NCI-H526 treated with DMSO at 0.1 percent for 48 hours (cell line): ENCODE results near the gene ZBTB7C.

Experiments
- DNase-seq: peaks from one replicate; lab custom pipeline; 2025; lab: John Stamatoyannopoulos, UW

The ZBTB7C gene

DNA sequence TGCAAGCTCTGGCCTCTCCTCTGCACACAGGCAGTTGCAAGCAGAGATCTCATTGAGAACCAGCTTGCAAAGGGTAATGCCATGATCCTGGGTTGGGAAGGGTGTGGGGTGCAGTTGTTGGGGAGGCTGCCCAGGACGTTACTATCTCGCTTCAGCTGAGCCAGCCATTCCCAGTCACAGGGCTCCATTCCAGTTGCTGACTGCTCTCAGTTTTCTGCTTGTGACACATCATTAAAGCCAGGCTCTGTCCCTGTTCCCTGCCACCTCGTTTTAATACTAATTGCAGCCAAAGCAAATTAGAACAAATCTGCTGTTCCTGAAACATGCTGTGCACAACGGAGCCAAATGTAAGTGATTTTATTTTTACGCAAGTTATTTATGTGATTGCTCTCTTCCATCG is 416.2 kb downstream of the ZBTB7C start:
- no peak for DNase-seq

DNA sequence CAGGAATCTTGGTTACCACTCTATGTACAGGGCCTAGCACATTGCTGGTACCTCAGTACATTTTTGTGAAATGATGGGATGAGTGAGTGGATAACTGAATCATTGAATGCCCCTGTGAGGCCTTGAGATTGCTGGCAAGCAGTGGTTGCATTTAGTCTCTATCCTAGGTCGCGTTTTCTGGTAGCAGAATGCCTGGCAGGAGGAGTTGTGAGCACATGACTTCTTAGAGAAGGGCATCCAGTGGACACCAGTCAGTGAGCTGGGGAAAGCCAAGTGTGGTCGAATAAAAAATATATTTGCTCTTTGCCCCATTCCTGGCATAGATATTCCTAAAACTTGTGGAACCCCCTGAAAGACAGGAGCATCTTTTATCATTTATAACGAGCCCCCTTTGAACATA is 416.9 kb downstream of the ZBTB7C start:
- DNase-seq, result no peak

DNA sequence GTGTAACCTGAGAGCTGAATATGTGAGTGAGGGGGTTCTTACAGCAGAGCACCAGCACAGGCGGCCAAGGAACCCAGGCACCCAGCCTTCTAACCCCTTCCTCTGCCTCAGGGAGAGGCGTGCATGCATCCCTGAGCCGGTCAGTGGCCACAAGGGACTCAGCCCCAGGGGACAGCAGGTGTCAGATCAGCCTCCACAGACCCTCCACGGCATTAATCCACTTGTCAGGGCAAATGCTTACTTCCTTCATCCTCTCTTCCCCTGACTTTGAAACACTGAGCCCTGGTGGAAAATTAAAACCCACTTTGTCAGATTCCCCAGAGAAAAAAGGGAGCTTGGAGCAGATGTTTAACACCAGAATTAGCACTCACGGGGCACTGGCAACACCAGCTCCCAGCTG is 418.2 kb downstream of the ZBTB7C start:
- DNase-seq, result no peak

DNA sequence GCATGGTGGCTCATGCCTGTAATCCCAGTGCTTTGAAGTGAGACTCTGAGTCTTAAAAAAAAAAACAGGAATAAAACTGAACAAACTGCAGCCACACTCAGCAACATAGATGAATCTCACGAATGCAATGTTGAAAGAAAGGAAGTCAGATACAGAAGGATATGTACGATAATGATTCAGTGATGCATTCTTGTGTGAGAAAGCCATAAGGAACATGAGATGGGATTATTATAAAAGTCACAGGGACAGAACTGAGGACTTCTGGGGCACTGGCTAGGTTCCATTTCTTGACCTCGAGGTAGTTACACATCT is 421.8 kb downstream of the ZBTB7C start:
- DNase-seq, result no peak

DNA sequence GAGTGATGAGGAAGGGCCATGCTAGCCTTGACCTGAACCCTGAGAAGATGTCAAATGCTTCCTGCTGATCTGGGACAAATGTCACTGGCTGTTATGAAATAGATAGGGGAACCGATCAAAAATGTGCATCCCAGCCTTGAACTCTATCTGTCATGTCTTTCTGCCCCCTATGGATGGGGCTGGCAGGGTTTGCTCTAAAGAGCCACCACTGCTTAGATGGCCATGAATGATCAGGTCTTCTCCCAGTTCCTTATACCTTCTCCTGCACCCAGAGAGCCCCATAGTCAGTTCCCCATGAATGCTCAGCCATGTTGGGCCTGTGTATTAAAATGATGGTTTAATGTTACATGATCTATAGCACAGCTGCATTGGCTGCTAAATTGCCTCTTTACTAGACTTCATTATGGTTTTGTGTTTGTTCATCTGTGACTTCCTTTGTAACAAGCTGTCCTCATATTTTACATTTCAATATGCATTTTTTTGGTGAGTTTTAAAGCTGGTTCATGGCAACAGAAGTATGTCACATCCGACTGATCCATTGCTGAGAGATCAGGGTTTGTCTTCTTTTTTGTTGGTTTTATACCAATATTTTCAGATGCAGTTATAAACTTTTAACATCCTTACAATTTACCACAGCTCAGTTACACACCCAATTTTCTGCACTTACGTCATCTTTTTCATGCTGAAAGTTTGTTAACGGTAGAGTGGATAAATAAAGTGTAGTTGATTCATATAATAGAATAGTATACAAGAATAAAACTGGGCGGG is 422.4 kb downstream of the ZBTB7C start:
- no peak for DNase-seq

DNA sequence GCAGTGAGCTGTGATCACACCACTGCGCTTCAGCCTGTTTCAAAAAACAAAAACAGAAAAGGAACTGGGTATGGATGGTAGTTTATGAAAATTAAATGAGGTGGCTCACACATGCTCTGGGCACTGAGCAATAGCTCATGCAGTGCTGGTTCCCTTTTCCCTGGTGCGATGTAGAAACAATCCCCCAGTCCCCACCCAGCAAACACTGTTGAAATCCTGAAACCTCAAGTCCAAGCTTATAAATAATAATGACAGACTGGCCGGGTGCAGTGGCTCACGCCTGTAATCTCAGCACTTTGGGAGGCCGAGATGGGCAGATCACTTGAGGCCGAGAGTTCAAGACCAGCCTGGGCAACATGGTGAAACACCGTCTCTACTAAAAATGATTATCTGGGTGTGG is 423.3 kb downstream of the ZBTB7C start:
- DNase-seq, result no peak

DNA sequence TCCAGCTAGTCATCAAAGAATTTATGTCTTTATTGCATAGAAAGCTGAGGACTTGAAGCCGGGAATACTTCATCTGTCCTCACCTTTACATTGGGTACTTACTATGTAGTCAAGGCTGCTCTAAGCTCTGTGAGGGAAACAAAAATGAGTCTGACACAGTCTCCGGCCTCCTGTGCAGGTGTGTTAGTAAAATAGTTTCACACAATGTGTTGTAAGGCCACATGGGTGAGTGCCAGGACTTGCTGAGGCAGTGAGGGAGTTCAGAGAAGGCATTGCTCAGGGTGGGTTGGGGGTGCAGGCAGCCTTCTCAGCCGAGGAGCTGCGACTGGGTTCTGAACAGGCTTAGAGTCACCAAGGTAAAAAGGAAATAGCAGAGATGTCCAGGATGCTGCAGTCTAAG is 424.2 kb downstream of the ZBTB7C start:
- DNase-seq, result no peak

DNA sequence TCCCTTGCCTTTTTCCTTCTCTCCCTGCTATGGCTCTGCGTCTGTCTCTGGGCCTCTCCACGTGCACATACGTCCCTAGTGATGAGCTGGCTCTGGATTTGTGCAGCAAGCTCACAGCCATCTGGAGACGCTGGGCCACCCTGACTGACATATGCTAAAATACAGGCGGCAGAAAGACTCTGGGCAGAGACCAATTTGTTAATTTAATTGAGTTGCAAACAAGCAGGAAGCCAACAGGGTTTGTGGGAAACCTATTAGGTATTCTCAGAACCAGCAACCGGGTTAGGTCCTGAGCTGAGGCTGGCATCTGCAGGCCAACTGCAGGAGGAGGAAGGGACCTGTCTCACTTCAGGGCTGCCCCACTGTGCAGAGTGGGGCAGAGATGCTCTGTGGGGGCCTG is 425.2 kb downstream of the ZBTB7C start:
- DNase-seq, result peak; percentile 45

DNA sequence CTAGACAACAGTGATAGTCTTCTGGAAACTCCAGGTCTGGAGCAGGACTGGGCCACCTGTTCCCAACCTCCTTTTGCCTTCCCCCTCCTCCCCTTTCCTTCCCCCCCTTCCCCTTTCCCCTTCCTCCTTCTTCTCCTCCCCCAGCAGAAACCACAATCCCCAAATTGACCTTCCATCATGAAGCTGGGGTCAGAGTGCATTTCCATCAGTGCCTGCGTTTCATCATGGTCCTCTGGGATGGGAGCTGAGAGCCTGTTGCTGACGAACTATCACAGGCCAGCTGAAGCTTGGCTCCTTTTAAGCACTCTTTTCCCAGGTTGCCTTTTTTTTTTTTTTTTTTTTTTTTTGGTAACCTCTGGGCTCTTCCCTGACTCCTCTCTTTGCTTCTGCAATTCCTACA is 426.1 kb downstream of the ZBTB7C start:
- no peak for DNase-seq

DNA sequence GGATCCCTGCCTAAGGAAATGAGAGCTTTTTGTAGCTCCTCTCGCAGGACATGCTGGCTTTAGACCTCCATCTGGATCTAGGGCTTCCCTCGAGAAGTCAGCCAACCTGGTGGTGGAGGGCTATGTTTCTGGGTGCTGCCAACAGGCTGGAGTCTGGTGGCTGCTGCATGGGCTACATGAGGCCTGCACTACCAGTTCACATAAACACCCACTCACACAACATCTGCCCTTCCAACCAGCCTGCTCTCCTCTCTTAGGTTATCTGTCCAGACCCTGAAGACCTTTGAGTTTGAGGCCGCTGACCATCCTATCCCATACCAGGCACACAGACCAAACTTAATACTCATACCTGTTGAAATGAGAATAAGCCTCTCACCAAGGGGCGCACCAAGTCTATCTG is 427.4 kb downstream of the ZBTB7C start:
- DNase-seq, result no peak

DNA sequence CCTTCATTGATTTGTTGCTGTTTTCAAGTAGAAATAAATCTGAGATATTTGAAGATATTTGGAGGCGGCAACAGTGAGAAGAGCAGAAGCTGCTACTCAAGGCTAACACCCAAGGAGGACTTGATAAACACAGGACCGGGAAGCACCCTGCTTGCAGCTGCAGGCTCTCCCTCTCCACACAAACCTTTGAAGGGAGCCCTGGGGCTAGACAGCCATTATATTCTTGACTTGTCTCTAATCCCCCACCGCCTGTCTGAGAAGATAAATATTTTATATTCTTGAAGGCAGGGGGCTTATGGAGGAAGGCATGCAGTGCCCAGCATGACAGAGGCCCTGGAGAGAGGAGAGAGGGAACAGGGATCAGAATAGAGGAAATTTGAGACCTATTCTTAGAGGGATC is 427.9 kb downstream of the ZBTB7C start:
- DNase-seq, result no peak

DNA sequence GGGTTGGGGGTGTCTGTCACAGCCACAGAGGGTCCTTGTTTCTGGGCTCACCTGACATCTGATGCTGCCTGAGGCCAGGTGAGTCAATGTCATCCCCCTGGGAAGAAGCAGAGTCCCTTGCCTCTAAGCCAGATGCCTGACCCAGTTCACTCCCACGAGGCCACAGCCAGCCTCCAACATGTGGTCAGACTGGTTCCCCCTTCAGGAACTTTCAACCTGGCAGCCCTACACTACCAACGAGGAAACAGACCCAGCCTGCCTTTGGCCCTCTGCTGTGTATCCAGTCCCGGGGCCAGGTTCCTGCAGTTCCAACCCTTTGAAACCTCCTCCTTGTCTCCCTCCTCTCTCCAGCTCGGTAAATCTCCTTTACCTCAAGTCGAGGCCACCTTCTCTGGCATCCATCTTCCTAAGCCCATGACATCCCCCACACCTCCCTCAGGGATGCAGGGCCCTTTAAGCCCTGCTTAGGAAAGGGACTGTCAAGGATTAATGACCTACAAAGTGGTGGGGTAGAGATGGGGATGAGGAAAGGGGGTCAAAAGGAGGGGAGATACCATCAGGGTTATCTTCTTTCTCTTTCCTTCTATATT is 429.5 kb downstream of the ZBTB7C start:
- no peak for DNase-seq

DNA sequence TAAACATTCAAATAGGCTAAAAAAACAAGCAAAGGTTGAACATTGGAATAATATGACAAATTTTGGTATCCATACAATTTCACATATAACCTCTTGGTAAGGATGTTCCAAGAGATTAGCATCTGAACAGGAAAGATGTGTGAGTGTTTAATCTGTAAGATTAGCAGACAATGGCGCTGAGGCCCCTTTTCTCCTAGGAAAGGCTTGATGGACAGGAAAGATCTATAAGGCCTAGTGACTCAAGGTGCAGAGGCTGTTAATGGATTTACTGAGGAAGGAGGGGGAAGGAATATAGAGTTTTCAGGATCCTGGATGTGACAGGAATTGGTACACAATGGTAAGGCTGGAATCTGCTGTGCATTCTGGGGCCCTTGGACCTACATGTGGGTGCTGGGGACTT is 430.6 kb downstream of the ZBTB7C start:
- DNase-seq, result no peak

DNA sequence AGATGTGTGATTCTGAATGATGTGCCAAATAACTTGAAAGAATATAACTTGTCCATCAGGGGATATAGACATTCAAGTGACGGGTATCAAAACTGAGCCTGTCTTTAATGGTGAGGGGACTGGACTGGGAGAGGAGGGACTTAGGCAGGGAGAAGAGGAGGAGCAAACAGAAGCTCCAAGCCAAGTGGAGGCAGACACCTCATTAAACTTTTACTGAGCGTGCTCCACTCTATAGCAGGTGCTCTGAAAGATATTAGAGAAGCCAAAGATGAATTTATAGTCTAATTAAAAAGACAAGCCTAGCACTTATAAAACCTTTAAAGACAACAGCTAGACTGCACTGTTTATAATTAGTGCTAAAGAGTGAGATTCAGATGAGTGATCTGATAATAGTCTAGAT is 431.0 kb downstream of the ZBTB7C start:
- DNase-seq, result no peak
